ENCODE results near the gene CCNYL1.
"Not testable (repeated sequence)": the region's sequence is repeated elsewhere in the genome, so short reads cannot be mapped to it uniquely, and the experiment has no call there.

The CCNYL1 gene

GRCh38 chr2:207733597-207734240 is 22.3 kb downstream of the CCNYL1 start:
- Histone ChIP-seq H3K4me1 (peaks cover 3% of the 10 kb centered on the region; the same call in 1 of the 2 replicates), H3K36me3 (replicated peaks) (peaks cover 4% of the 10 kb centered on the region), H3K9me3 (no peaks in the 10 kb centered on the region), H3K4me3 (no peak overlapping the region), H3K27me3 (ENCODE audit: low read depth) (no peaks in the 10 kb centered on the region)
- DNase-seq (ENCODE audit: low spot score in 2 of 2) = no peak
- in situ Hi-C loops (cut with MboI; ENCODE audit: low sequenced_read_pairs) = no loop called here

- peaks cover 4% of the 10 kb centered on the region for H3K36me3 ChIP-seq (replicated peaks)
- H3K4me3 ChIP-seq = no peak overlapping the region
- no peaks in the 10 kb centered on the region for H3K27me3 ChIP-seq (ENCODE audit: low read depth)
- H3K4me1 ChIP-seq = peaks cover 3% of the 10 kb centered on the region; the same call in 1 of the 2 replicates
- no peak for DNase-seq (ENCODE audit: low spot score in 2 of 2)
- in situ Hi-C loops (cut with MboI; ENCODE audit: low sequenced_read_pairs) = no loop called here
- no peaks in the 10 kb centered on the region for H3K9me3 ChIP-seq
These were observed 22.8 kb downstream of the CCNYL1 start for GRCh38 chr2:207734264-207734635.

- H3K27me3 ChIP-seq (ENCODE audit: low read depth) = no peaks in the 10 kb centered on the region
- DNase-seq (ENCODE audit: low spot score in 2 of 2) = no peak
- no peaks in the 10 kb centered on the region for H3K9me3 ChIP-seq
- H3K4me3 ChIP-seq = no peak overlapping the region
- in situ Hi-C loops (cut with MboI; ENCODE audit: low sequenced_read_pairs) = no loop called here
- peaks cover 4% of the 10 kb centered on the region for H3K36me3 ChIP-seq (replicated peaks)
- no peaks in the 10 kb centered on the region for H3K4me1 ChIP-seq
These were observed 23.4 kb downstream of the CCNYL1 start for GRCh38 chr2:207734636-207735512.

- H3K36me3 ChIP-seq (replicated peaks); H3K27me3 ChIP-seq (ENCODE audit: low read depth); H3K4me3 ChIP-seq; DNase-seq (ENCODE audit: low spot score in 2 of 2); in situ Hi-C loops (cut with MboI; ENCODE audit: low sequenced_read_pairs); H3K9me3 ChIP-seq; H3K4me1 ChIP-seq: not testable (repeated sequence)
These were observed 24.0 kb downstream of the CCNYL1 start for GRCh38 chr2:207735513-207735859.

DNA sequence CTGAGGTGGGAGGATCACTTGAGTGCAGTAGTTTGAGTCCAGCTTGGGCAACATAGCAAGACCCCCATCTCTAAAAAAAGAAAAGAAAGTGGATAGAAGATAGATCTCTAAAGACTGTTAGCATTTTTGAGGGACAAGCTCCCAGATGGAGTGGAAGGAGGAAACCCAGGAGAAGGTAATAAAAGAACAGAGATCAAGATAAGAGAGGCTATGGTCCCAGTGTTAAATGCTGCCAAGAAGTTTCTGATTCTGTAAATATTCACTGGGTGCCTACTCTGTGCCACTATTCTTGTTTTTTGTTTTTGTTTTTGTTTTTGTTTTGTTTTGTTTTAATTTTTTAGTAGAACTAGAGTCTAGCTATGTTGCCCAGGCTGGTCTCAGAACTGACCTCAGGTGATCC is 32.1 kb downstream of the CCNYL1 start:
- no peak overlapping the region for H3K4me3 ChIP-seq
- in situ Hi-C loops (cut with MboI; ENCODE audit: low sequenced_read_pairs) = loop anchor here (10.0 kb wide), 1 partner anchor 231 kb away; no protein-coding TSS in a partner anchor
- peaks cover 1% of the 10 kb centered on the region; the same call in 1 of the 2 replicates for H3K36me3 ChIP-seq (replicated peaks)
- H3K9me3 ChIP-seq = no peaks in the 10 kb centered on the region
- H3K27me3 ChIP-seq (ENCODE audit: low read depth) = no peaks in the 10 kb centered on the region
- DNase-seq (ENCODE audit: low spot score in 2 of 2) = no peak
- no peaks in the 10 kb centered on the region for H3K4me1 ChIP-seq

GRCh38 chr2:207744050-207744449 is 32.6 kb downstream of the CCNYL1 start:
- H3K36me3 ChIP-seq (replicated peaks) = peaks cover 3% of the 10 kb centered on the region; the same call in 1 of the 2 replicates
- H3K27me3 ChIP-seq (ENCODE audit: low read depth) = no peaks in the 10 kb centered on the region
- peaks cover 3% of the 10 kb centered on the region for H3K4me1 ChIP-seq
- in situ Hi-C loops (cut with MboI; ENCODE audit: low sequenced_read_pairs) = loop anchor here (10.0 kb wide), 1 partner anchor 231 kb away; no protein-coding TSS in a partner anchor
- H3K4me3 ChIP-seq = no peak overlapping the region
- DNase-seq (ENCODE audit: low spot score in 2 of 2) = no peak
- no peaks in the 10 kb centered on the region for H3K9me3 ChIP-seq

- DNase-seq (ENCODE audit: low spot score in 2 of 2) = no peak
- in situ Hi-C loops (cut with MboI; ENCODE audit: low sequenced_read_pairs) = loop anchor here (10.0 kb wide), 1 partner anchor 230 kb away; no protein-coding TSS in a partner anchor
- Histone ChIP-seq H3K36me3 (replicated peaks) (peaks cover 3% of the 10 kb centered on the region; the same call in 1 of the 2 replicates), H3K27me3 (ENCODE audit: low read depth) (no peaks in the 10 kb centered on the region), H3K4me1 (peaks cover 7% of the 10 kb centered on the region), H3K4me3 (no peak overlapping the region), H3K9me3 (no peaks in the 10 kb centered on the region)
These were observed 33.0 kb downstream of the CCNYL1 start for GRCh38 chr2:207744451-207744850.

DNA sequence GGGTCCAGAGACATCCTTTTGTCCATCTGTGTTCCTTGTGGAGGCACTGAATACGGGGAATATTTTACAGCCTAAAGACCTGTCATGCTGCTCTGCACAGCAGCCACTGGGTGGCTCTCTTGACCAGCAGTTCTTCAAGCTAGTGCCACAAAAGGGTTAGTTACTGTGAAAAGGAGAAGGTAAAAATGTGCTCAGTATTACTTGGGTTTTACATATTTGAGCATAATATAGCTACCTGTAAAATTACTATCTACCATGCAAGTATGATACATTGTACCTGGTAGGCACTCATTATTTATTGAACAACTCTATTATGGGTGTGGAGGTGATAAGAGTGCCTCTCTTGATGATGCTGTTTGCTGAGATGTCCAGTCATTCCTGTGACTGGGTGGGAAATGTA is 34.7 kb downstream of the CCNYL1 start:
- Histone ChIP-seq H3K4me1 (peaks cover 16% of the 10 kb centered on the region), H3K36me3 (replicated peaks) (0 out of 2 replicates have a peak, but pooled peaks cover 3% of the 10 kb centered on the region), H3K27me3 (ENCODE audit: low read depth) (no peaks in the 10 kb centered on the region), H3K9me3 (no peaks in the 10 kb centered on the region), H3K4me3 (no peak overlapping the region)
- in situ Hi-C loops (cut with MboI; ENCODE audit: low sequenced_read_pairs) = loop anchor here (5.0 to 10.0 kb wide), 2 partner anchors 229 to 326 kb away; no protein-coding TSS in a partner anchor
- peak; percentile 73 to 80 for DNase-seq (ENCODE audit: low spot score in 2 of 2)

GRCh38 chr2:207747653-207748560 is 36.5 kb downstream of the CCNYL1 start:
- in situ Hi-C loops (cut with MboI; ENCODE audit: low sequenced_read_pairs) = loop anchor here (5.0 to 10.0 kb wide), 2 partner anchors 227 to 324 kb away; no protein-coding TSS in a partner anchor
- H3K4me1 ChIP-seq = peaks cover 16% of the 10 kb centered on the region
- DNase-seq (ENCODE audit: low spot score in 2 of 2) = no peak

DNA sequence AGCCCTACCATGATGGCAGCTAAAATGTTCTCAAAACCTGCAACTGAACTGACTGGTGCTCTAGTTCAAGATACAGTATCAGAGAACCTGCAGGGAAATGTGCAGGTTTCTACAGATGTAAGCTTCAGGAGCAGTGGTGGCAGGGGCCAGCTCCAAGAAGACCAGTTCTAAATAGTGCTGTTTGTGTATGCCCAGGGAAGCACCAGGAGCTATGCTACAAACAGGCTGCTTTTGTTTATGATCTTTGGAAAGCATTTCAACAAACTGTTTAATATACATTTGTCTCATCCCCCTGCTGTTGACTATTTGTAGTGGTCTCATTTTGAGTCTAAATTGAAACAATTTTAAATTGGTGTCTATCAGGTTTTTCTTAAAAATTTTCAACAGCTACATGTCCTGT is 37.6 kb downstream of the CCNYL1 start:
- in situ Hi-C loops (cut with MboI; ENCODE audit: low sequenced_read_pairs) = loop anchor here (5.0 to 10.0 kb wide), 2 partner anchors 226 to 323 kb away; no protein-coding TSS in a partner anchor
- Histone ChIP-seq H3K27me3 (ENCODE audit: low read depth) (no peaks in the 10 kb centered on the region), H3K4me1 (peaks cover 23% of the 10 kb centered on the region), H3K36me3 (replicated peaks) (0 out of 2 replicates have a peak, but pooled peaks cover 4% of the 10 kb centered on the region), H3K4me3 (no peak overlapping the region), H3K9me3 (no peaks in the 10 kb centered on the region)
- DNase-seq (ENCODE audit: low spot score in 2 of 2) = no peak

More at GRCh38 chr2:207747653-207748560, 36.5 kb downstream of the CCNYL1 start:
- H3K36me3 ChIP-seq (replicated peaks) = 0 out of 2 replicates have a peak, but pooled peaks cover 3% of the 10 kb centered on the region
- H3K9me3 ChIP-seq = no peaks in the 10 kb centered on the region
- H3K27me3 ChIP-seq (ENCODE audit: low read depth) = no peaks in the 10 kb centered on the region
- no peak overlapping the region for H3K4me3 ChIP-seq

DNA sequence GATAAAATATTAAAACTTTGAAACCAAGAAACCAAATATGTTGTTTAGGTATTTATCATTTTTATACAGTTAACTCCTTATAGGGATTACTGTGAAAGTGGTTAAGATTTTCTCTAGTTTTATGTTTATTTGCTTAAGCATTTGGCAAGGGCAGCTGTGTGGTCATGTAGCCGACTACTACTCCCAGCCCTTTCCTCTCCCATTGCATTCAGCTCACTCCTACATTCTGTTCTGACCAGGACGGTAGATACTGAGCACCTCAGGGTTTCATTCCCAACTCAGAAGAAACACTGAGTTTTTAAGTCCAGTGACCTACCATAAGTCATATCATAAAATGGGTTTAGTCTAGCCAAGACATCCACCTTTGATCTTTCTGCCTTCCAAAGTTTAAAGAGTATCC is 38.4 kb downstream of the CCNYL1 start:
- no peak for DNase-seq (ENCODE audit: low spot score in 2 of 2)
- Histone ChIP-seq H3K4me3 (no peak overlapping the region), H3K27me3 (ENCODE audit: low read depth) (no peaks in the 10 kb centered on the region), H3K36me3 (replicated peaks) (0 out of 2 replicates have a peak, but pooled peaks cover 7% of the 10 kb centered on the region), H3K4me1 (peaks cover 23% of the 10 kb centered on the region), H3K9me3 (no peaks in the 10 kb centered on the region)
- in situ Hi-C loops (cut with MboI; ENCODE audit: low sequenced_read_pairs) = loop anchor here (5.0 to 10.0 kb wide), 2 partner anchors 225 to 322 kb away; no protein-coding TSS in a partner anchor

- Histone ChIP-seq H3K9me3 (no peaks in the 10 kb centered on the region), H3K27me3 (ENCODE audit: low read depth) (no peaks in the 10 kb centered on the region), H3K36me3 (replicated peaks) (0 out of 2 replicates have a peak, but pooled peaks cover 7% of the 10 kb centered on the region), H3K4me3 (no peak overlapping the region), H3K4me1 (peaks cover 23% of the 10 kb centered on the region)
- in situ Hi-C loops (cut with MboI; ENCODE audit: low sequenced_read_pairs) = no loop called here
- DNase-seq (ENCODE audit: low spot score in 2 of 2) = no peak
These were observed 38.9 kb downstream of the CCNYL1 start for GRCh38 chr2:207750345-207750744.

DNA sequence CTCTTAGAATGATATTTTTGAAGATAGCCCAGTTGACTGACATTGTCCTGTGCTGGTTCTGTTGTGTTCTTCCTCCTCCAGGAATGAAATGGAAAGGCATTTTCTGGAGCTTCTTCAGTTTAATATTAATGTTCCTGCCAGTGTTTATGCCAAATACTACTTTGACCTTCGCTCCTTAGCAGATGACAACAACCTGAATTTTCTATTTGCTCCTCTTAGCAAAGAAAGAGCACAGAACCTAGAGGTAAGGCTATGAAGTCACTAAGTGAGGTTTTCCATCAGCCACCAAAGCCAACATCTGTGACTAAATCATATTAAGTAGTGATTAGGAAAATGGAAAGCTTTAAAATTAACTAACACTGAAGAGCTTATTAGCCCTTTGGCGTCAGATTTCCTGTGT is 39.4 kb downstream of the CCNYL1 start:
- in situ Hi-C loops (cut with MboI; ENCODE audit: low sequenced_read_pairs) = no loop called here
- no peak overlapping the region for H3K4me3 ChIP-seq
- H3K36me3 ChIP-seq (replicated peaks) = 0 out of 2 replicates have a peak, but pooled peaks cover 7% of the 10 kb centered on the region
- H3K27me3 ChIP-seq (ENCODE audit: low read depth) = no peaks in the 10 kb centered on the region
- peaks cover 23% of the 10 kb centered on the region for H3K4me1 ChIP-seq
- DNase-seq (ENCODE audit: low spot score in 2 of 2) = no peak
- no peaks in the 10 kb centered on the region for H3K9me3 ChIP-seq
